ENCODE measurements around the gene TECPR1. TPM values are rescaled to one million over a fixed set of nuclear protein-coding genes. Genes with fewer than 3 reads are reported as not detected.

TECPR1 gene
- total RNA-seq, 1 experiment from 2014 or later: 10.5 TPM

- no peak for DNase-seq (ENCODE audit: extremely low read depth, low read depth)
Measured at GRCh38 chr7:98252425-98253054, 508 bp upstream of the TECPR1 start.

- no peak for DNase-seq (ENCODE audit: extremely low read depth, low read depth)
Measured at GRCh38 chr7:98251231-98251600, 816 bp downstream of the TECPR1 start.

DNA sequence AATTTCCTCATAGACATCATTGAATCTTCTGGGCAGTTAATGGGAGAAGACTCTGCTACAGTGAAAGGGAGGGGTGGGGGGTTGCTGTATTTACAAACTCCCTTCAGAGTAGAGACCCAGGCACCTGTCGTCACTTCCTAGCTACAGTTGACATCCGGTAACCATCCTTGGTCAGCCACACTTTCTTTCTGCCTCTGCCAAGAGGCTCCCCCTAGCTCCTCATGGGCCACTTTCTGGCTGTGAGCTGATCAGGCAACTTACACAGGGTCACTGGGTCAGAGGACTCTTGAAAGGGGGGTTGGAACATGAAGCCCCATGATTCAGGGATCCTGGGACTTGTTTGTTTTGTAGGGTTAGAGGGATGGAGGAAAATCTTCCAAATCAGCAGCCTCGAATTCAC is 1.2 kb downstream of the TECPR1 start:
- DNase-seq (ENCODE audit: extremely low read depth, low read depth): no peak

GRCh38 chr7:98249106-98249505 is 2.9 kb downstream of the TECPR1 start:
- no peak for DNase-seq (ENCODE audit: extremely low read depth, low read depth)

GRCh38 chr7:98248156-98248555 is 3.9 kb downstream of the TECPR1 start:
- no peak for DNase-seq (ENCODE audit: extremely low read depth, low read depth)

DNA sequence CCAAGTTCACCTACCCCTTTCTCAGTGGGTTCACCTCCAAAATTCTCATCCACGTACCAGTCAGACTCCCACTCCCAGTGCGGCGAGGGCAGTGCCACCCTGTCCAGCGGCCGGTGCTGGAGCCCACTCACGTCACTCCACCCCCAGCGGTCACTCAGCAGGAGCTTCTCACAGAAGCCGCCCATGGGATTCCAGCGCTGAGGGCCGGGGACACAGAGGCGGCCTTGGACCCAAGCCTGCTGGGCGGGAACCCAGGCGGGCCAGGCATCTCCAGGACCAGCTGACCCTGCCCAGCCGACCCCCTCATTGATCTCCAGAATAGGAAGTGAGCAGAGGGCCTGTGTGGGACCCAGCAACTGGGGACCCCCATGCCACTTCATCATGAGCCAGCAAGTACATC is 7.2 kb downstream of the TECPR1 start:
- DNase-seq (ENCODE audit: extremely low read depth, low read depth): no peak

- no peak for DNase-seq (ENCODE audit: extremely low read depth, low read depth)
Measured at GRCh38 chr7:98242934-98243333, 9.1 kb downstream of the TECPR1 start.

DNA sequence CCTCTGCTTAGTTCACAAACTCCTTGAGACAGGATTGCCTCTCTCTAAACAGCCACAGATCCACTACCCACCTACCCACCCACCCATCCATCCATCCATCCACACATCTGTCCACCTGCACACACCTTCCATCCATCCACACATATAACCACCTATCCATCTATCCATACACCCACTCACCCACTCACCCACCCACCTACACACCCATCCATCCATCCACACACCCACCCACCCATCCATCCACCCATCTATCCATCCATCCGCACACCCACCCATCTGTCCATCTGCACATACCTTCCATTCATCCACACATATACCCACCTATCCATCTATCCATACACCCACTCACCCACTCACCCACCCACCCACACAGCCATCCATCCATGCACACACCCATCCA is 9.7 kb downstream of the TECPR1 start:
- DNase-seq (ENCODE audit: extremely low read depth, low read depth): no peak

DNA sequence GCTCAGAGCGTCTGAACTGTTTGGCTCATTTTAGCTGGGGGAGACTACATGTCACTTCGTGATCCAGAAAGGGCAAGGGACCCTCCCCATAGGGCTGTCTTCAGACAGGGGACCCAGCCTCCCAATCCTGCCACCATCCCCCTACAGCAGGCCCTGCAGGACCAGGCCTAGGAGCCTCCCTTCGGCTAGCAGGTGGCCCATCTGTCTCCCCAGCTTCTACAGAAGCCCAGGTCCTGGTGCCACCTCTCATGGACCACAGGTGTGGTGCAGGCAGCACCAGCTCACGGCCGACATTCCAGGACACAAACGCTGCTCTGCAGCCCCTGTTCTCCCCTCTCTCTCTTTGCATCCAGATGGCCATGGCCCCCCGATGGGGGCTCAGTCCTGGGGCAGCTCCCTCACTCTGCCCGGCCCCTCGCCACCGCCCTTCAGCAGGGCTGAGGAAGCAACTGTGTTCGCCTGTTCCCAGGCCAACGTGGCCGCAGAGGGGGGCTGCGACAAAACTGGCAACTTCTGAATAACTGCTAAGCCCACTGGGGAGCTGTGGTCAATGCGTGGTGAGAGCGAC is 10.3 kb downstream of the TECPR1 start:
- no peak for DNase-seq (ENCODE audit: extremely low read depth, low read depth)

GRCh38 chr7:98240961-98241673 is 10.9 kb downstream of the TECPR1 start:
- peak; percentile 45 for DNase-seq (ENCODE audit: extremely low read depth, low read depth)

GRCh38 chr7:98238976-98239375 is 13.1 kb downstream of the TECPR1 start:
- no peak for DNase-seq (ENCODE audit: extremely low read depth, low read depth)

- no peak for DNase-seq (ENCODE audit: extremely low read depth, low read depth)
Measured at GRCh38 chr7:98238076-98238475, 14.0 kb downstream of the TECPR1 start.

DNA sequence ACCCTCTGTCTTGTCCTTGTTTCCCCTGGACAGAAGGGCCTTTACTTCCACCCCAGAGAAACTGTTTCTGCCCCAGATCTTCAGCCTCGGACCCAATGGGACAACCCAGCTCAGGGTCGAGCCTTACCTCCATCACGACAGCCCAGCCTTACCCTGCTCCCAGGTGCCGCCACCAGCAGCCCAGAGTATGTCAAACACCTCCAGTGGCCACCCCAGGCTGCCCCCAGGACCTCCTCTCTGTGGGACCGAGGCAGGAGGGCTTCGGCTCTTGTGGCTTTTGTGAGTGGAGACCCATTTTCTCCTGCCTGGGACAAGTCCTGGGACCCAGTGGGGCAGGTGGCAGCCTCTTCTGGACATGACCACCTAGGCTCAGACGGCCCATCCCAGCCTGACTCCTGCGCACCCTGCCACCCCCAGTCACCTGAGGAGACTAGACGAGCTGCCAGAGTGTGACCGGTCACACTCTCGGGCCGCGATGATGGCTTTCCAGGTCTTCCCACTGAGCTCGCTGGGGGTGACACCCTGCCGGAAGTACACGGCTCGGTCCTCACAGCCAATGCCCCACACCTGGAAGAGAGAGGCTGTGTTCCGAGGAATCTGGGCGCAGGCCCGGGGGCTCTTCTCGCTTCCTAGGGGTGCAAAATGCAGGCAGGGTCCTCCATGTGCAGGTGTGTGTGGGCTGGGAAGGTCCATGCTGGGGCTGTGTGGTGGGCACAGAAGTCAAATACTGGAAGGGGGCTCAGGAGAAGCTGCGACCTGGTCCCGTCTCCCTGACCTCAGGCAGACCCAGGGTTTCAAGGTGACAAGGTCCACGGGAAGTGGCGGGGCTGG is 15.5 kb downstream of the TECPR1 start:
- no peak for DNase-seq (ENCODE audit: extremely low read depth, low read depth)

DNA sequence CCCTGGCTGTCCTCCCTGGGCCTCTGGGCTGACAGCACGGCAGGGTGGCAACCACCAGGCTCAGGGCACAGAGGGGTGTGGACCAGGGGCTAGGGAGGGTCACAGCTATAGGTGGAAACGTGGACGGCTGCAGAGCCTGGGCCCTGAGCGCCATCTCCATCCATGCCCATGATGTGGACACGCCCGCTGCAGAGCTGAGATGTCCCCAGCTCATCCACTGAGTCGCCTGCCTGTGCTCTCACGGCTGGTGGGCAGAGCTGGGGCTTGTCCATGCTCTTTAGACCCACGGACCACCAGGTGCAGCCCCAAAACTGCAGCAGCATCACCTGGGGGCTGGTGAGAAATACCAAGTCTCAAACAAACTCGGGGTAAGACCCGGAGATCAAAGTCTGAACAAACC is 16.1 kb downstream of the TECPR1 start:
- no peak for DNase-seq (ENCODE audit: extremely low read depth, low read depth)

- no peak for DNase-seq (ENCODE audit: extremely low read depth, low read depth)
Measured at GRCh38 chr7:98234429-98235147, 17.4 kb downstream of the TECPR1 start.

- DNase-seq (ENCODE audit: extremely low read depth, low read depth): no peak
Measured at GRCh38 chr7:98233219-98234070, 18.6 kb downstream of the TECPR1 start.

- DNase-seq (ENCODE audit: extremely low read depth, low read depth): no peak
Measured at GRCh38 chr7:98232799-98233198, 19.2 kb downstream of the TECPR1 start.

DNA sequence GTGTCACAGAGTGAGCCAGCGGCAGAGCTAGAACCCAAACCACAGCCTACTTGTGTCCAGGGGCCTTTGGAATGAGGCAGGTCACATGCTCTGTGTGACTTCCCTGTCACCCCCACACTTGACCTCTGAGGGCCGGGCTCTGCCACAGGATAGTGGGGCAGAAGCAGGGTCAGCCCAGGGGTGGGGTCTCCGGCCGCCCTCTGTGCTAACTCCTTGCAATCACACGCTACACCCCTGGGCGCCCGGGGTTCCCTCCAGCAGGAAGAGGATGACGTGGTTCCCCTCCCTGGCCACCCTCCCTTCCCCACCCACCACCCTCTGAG is 19.8 kb downstream of the TECPR1 start:
- no peak for DNase-seq (ENCODE audit: extremely low read depth, low read depth)

- no peak for DNase-seq (ENCODE audit: extremely low read depth, low read depth)
Measured at GRCh38 chr7:98231493-98232262, 20.4 kb downstream of the TECPR1 start.
